ENCODE measurements around the gene SYCP2. TPM values are rescaled to one million over a fixed set of nuclear protein-coding genes. Genes with fewer than 3 reads are reported as not detected.

SYCP2 gene
- total RNA-seq, 4 donors from 2014 or later: 1.9 to 8.5 (median 5.9) TPM

- H3K9me3 ChIP-seq: no peaks in the 10 kb centered on the region
- no peaks in the 10 kb centered on the region for H3K27me3 ChIP-seq
- no peak overlapping the region for H3K27ac ChIP-seq
- no peaks in the 10 kb centered on the region for H3K4me1 ChIP-seq
- H3K4me3 ChIP-seq (replicated peaks in 1 of 3): no peak overlapping the region
- no peak for TF ChIP-seq POLR2A (IDR thresholded peaks at IDR 0.05)
- TF ChIP-seq CTCF (IDR thresholded peaks at IDR 0.05): no peak
- WGBS, 2 donors: 87% methylated on average over 14 to 15 of the region's 15 CpGs
- H3K36me3 ChIP-seq: no peaks in the 10 kb centered on the region
- intact Hi-C loops (cut with DNase I): no loop called here
- no peak for DNase-seq
Observed at GRCh38 chr20:59828125-59829053, 105.0 kb downstream of the SYCP2 start.

GRCh38 chr20:59827138-59828056, 106.0 kb downstream of the SYCP2 start:
- no peaks in the 10 kb centered on the region for H3K36me3 ChIP-seq
- no peak for DNase-seq
- H3K4me3 ChIP-seq (replicated peaks in 1 of 3): no peak overlapping the region
- no peak for TF ChIP-seq POLR2A (IDR thresholded peaks at IDR 0.05)
- no peak for TF ChIP-seq CTCF (IDR thresholded peaks at IDR 0.05)
- no peaks in the 10 kb centered on the region for H3K4me1 ChIP-seq
- no peaks in the 10 kb centered on the region for H3K9me3 ChIP-seq
- H3K27ac ChIP-seq: no peak overlapping the region
- H3K27me3 ChIP-seq: no peaks in the 10 kb centered on the region
- intact Hi-C loops (cut with DNase I): no loop called here
- WGBS, 2 donors: 83 to 85% methylated on average over 7 to 11 of the region's 16 CpGs

- H3K4me1 ChIP-seq: no peaks in the 10 kb centered on the region
- intact Hi-C loops (cut with DNase I): no loop called here
- WGBS, 2 donors: 78 to 80% methylated on average over 7 to 11 of the region's 11 CpGs
- H3K4me3 ChIP-seq (replicated peaks in 1 of 3): no peak overlapping the region
- H3K27ac ChIP-seq: no peak overlapping the region
- no peaks in the 10 kb centered on the region for H3K9me3 ChIP-seq
- TF ChIP-seq CTCF (IDR thresholded peaks at IDR 0.05) (no peak), POLR2A (IDR thresholded peaks at IDR 0.05) (no peak)
- DNase-seq: peak in 1 of 2 donors; percentile 13
- no peaks in the 10 kb centered on the region for H3K27me3 ChIP-seq
- no peaks in the 10 kb centered on the region for H3K36me3 ChIP-seq
Observed at GRCh38 chr20:59825944-59826759, 107.3 kb downstream of the SYCP2 start.

GRCh38 chr20:59825563-59825920, 107.9 kb downstream of the SYCP2 start:
- no peaks in the 10 kb centered on the region for H3K9me3 ChIP-seq
- no peaks in the 10 kb centered on the region for H3K36me3 ChIP-seq
- H3K4me1 ChIP-seq: no peaks in the 10 kb centered on the region
- no peaks in the 10 kb centered on the region for H3K27me3 ChIP-seq
- WGBS, 2 donors: 90 to 97% methylated on average over 2 to 4 of the region's 4 CpGs
- intact Hi-C loops (cut with DNase I): no loop called here
- no peak for TF ChIP-seq POLR2A (IDR thresholded peaks at IDR 0.05)
- TF ChIP-seq CTCF (IDR thresholded peaks at IDR 0.05): no peak
- H3K27ac ChIP-seq: no peak overlapping the region
- no peak for DNase-seq
- H3K4me3 ChIP-seq (replicated peaks in 1 of 3): no peak overlapping the region
